Brain microvascular endothelial cell (primary cell): Measurements from ENCODE around the gene RPS6KC1.
"Not testable (repeated sequence)": the region's sequence is repeated elsewhere in the genome, so short reads cannot be mapped to it uniquely, and the experiment has no call there.

Experiments
- DNase-seq: peaks from one replicate; pipeline ENCODE4 v3.0.0-alpha.2; 2020
- H3K27ac ChIP-seq: fragments of 250-450 bp; sonication (Bioruptor Pico); 2 replicates; pipeline ENCODE4 v1.5.1; 2020; ENCODE audit warnings: mild to moderate bottlenecking, moderate library complexity
- H3K27me3 ChIP-seq: fragments of 250-450 bp; sonication (Bioruptor Pico); replicated peaks from 2 replicates; pipeline ENCODE4 v1.5.1; 2020; ENCODE audit warnings: mild to moderate bottlenecking
- H3K36me3 ChIP-seq: fragments of 250-450 bp; sonication (Bioruptor Pico); replicated peaks from 2 replicates; pipeline ENCODE4 v1.5.1; 2020; ENCODE audit warnings: mild to moderate bottlenecking
- H3K4me3 ChIP-seq: 2 replicates; pipeline ENCODE4 v1.5.1; 2011; ENCODE audit warnings: low read depth, mild to moderate bottlenecking, control low read depth, low read length, moderate library complexity
- in situ Hi-C: cut with HindIII; loops from 2 replicates; pipeline ENCODE4 v1.10.0; 2017; ENCODE audit warnings: low sequenced_read_pairs, low pct_ligation_motif_present
- TF ChIP-seq, protein P1 (sequence below): IDR thresholded peaks from 2 replicates; pipeline ENCODE4 v1.5.1; 2011; ENCODE audit warnings: low read depth, mild to moderate bottlenecking, moderate library complexity, low read length, control low read depth, inconsistent platforms; ENCODE audit errors: missing control alignments

RPS6KC1 gene

GRCh38 chr1:213186168-213186567, 135.1 kb downstream of the RPS6KC1 start:
- TF ChIP-seq, protein P1, sequence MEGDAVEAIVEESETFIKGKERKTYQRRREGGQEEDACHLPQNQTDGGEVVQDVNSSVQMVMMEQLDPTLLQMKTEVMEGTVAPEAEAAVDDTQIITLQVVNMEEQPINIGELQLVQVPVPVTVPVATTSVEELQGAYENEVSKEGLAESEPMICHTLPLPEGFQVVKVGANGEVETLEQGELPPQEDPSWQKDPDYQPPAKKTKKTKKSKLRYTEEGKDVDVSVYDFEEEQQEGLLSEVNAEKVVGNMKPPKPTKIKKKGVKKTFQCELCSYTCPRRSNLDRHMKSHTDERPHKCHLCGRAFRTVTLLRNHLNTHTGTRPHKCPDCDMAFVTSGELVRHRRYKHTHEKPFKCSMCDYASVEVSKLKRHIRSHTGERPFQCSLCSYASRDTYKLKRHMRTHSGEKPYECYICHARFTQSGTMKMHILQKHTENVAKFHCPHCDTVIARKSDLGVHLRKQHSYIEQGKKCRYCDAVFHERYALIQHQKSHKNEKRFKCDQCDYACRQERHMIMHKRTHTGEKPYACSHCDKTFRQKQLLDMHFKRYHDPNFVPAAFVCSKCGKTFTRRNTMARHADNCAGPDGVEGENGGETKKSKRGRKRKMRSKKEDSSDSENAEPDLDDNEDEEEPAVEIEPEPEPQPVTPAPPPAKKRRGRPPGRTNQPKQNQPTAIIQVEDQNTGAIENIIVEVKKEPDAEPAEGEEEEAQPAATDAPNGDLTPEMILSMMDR = no peak
- no peak overlapping the region for H3K27ac ChIP-seq
- in situ Hi-C loops = no loop called here
- no peak for DNase-seq
- no peaks in the 10 kb centered on the region for H3K27me3 ChIP-seq
- H3K36me3 ChIP-seq = no peaks in the 10 kb centered on the region
- H3K4me3 ChIP-seq = no peak overlapping the region

DNA sequence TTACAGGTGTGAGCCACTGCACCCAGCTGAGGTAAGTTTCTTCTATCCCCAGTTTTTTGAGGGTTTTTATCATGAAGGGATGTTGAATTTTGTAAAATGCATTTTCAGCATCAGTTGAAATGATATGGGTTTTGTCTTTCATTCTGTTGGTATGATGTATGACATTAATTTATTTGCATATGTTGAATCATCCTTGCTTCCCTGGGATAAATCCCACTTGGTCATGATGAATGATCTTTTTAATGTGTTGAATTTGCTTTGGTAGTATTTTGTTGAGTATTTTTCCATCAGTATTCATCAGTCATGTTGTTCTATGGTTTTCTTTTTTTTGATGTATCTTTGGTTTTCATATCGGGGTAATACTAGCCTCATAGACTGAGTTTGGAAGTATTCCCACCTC, 141.0 kb downstream of the RPS6KC1 start:
- no peak overlapping the region for H3K27ac ChIP-seq
- no peaks in the 10 kb centered on the region for H3K36me3 ChIP-seq
- H3K27me3 ChIP-seq = no peaks in the 10 kb centered on the region
- TF ChIP-seq, protein P1 = no peak
- DNase-seq = no peak
- no peak overlapping the region for H3K4me3 ChIP-seq
- in situ Hi-C loops = no loop called here

DNA sequence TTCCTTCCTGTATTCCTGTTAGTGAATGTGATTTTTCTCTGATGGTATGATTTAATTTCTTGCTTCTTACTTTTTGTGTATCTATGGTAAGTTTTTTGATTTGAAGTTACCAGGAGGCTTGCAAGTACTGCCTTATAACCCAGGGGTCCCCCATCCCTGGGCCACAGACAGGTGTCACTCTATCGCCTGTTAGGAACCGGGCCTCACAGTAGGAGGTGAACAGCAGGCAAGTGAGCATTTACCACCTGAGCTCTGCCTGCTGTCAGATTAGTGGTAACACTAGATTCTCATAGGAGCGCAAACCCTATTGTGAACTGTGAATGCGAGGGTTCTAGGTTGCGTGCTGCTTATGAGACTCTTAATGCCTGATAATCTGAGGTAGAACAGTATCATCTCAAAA, 143.3 kb downstream of the RPS6KC1 start:
- in situ Hi-C loops = no loop called here
- TF ChIP-seq, protein P1 = no peak
- no peak for DNase-seq
- Histone ChIP-seq H3K4me3 (no peak overlapping the region), H3K27me3 (no peaks in the 10 kb centered on the region), H3K36me3 (no peaks in the 10 kb centered on the region), H3K27ac (no peak overlapping the region)

DNA sequence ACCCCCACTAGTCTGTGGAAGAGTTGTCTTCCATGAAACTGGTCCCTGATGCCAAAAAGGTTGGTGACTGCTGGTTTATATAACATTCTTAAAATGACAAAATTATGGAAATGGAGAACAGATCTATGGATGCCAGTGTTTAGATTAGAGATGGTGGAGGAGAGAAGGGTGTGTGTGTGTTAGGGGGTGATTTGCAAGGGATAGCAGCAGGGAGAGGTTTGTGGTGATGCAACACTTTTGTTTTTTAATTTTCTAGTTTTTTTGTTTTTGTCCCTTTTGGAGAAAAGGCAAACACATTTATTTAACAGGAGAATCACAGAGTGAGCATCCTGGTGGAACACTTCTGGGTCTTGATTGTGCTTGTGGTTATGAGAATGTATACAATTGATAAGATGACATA, 143.8 kb downstream of the RPS6KC1 start:
- TF ChIP-seq, protein P1 = no peak
- in situ Hi-C loops = no loop called here
- no peaks in the 10 kb centered on the region for H3K27me3 ChIP-seq

DNA sequence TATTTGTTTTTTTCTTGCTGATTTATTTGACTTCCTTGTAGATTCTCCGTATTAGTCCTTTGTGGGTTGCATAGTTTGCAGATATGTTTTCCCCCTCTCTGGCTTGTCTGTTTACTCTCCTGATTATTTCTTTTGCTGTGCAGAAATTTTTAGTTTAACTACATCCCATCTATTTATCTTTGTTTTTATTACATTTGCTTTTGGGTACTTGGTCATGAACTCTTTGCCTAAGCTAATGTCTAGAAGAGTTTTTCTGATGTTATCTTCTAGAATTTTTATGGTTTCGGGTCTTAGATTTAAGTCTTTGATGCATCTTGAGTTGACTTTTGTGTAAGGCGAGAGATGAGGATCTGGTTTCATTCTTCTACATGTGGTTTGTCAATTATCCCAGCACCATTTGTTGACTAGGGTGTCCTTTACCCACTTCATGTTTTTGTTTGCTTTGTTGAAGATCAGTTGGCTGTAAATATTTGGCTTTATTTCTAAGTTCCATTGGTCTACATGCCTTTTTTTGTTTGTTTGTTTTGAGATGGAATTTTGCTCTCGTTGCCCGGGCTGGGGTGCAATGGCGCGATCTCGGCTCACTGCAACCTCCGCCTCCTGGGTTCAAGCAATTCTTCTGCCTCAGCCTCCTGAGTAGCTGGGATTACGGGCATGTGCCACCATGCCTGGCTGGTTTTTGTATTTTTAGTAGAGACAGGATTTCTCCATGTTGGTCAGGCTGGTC, 145.4 kb downstream of the RPS6KC1 start:
- H3K27me3 ChIP-seq, H3K27ac ChIP-seq, H3K36me3 ChIP-seq, DNase-seq, in situ Hi-C loops, H3K4me3 ChIP-seq: not testable (repeated sequence)

More for the DNA sequence above, 143.8 kb downstream of the RPS6KC1 start:
- H3K4me3 ChIP-seq = no peak overlapping the region
- no peak for DNase-seq
- H3K27ac ChIP-seq = no peak overlapping the region
- no peaks in the 10 kb centered on the region for H3K36me3 ChIP-seq

- no peaks in the 10 kb centered on the region for H3K36me3 ChIP-seq
- TF ChIP-seq, protein P1 = no peak
Observed at GRCh38 chr1:213200630-213201029, 149.6 kb downstream of the RPS6KC1 start.

More at GRCh38 chr1:213200630-213201029, 149.6 kb downstream of the RPS6KC1 start:
- no peak overlapping the region for H3K27ac ChIP-seq
- in situ Hi-C loops = no loop called here
- H3K4me3 ChIP-seq = no peak overlapping the region
- H3K27me3 ChIP-seq = no peaks in the 10 kb centered on the region
- DNase-seq = no peak
